ENCODE measurements around the gene KRI1.

The KRI1 gene

GRCh38 chr19:10565567-10566407 lies at the start of gene KRI1:
TSS of gene KRI1 (minus strand) at chr19:10566010. CDS start at chr19:10565999, 11 bp downstream.
- peak; percentile 98 for DNase-seq (ENCODE audit: low spot score)

- peak; percentile 83 for DNase-seq (ENCODE audit: low spot score)
These were observed 46.8 kb upstream of the KRI1 start for GRCh38 chr19:10612499-10613119.

GRCh38 chr19:10611907-10612306 lies 46.1 kb upstream of the KRI1 start:
- DNase-seq (ENCODE audit: low spot score), result no peak

GRCh38 chr19:10604460-10604980 lies 38.7 kb upstream of the KRI1 start:
- DNase-seq (ENCODE audit: low spot score), result no peak

GRCh38 chr19:10603873-10604459 lies 38.2 kb upstream of the KRI1 start:
- peak; percentile 45 for DNase-seq (ENCODE audit: low spot score)

GRCh38 chr19:10603084-10603872 lies 37.5 kb upstream of the KRI1 start:
- DNase-seq (ENCODE audit: low spot score), result no peak

- peak; percentile 82 for DNase-seq (ENCODE audit: low spot score)
These were observed 36.7 kb upstream of the KRI1 start for GRCh38 chr19:10602330-10603083.

- DNase-seq (ENCODE audit: low spot score), result no peak
These were observed 36.2 kb upstream of the KRI1 start for GRCh38 chr19:10601999-10602329.

- no peak for DNase-seq (ENCODE audit: low spot score)
These were observed 34.3 kb upstream of the KRI1 start for GRCh38 chr19:10600149-10600548.

GRCh38 chr19:10593820-10594637 lies 28.2 kb upstream of the KRI1 start:
- peak; percentile 74 for DNase-seq (ENCODE audit: low spot score)

- no peak for DNase-seq (ENCODE audit: low spot score)
These were observed 27.3 kb upstream of the KRI1 start for GRCh38 chr19:10593148-10593547.

GRCh38 chr19:10587839-10588150 lies 22.0 kb upstream of the KRI1 start:
- DNase-seq (ENCODE audit: low spot score), result no peak

- no peak for DNase-seq (ENCODE audit: low spot score)
These were observed 21.4 kb upstream of the KRI1 start, which contains the start of gene AP1M2 for GRCh38 chr19:10587022-10587838. TSS of gene AP1M2 (minus strand) at chr19:10587312. CDS start at chr19:10587231, 81 bp downstream.

GRCh38 chr19:10586396-10586795 lies 20.6 kb upstream of the KRI1 start:
- DNase-seq (ENCODE audit: low spot score), result no peak

- DNase-seq (ENCODE audit: low spot score), result no peak
These were observed 17.4 kb upstream of the KRI1 start for GRCh38 chr19:10583036-10583776.

- no peak for DNase-seq (ENCODE audit: low spot score)
These were observed 16.3 kb upstream of the KRI1 start for GRCh38 chr19:10582091-10582490.

GRCh38 chr19:10580979-10581631 lies 15.3 kb upstream of the KRI1 start:
- peak; percentile 95 for DNase-seq (ENCODE audit: low spot score)

- no peak for DNase-seq (ENCODE audit: low spot score)
These were observed 12.1 kb upstream of the KRI1 start for GRCh38 chr19:10577951-10578350.
